ENCODE results near the gene XKR8.
"Not testable (repeated sequence)": the region's sequence is repeated elsewhere in the genome, so short reads cannot be mapped to it uniquely, and the experiment has no call there.

XKR8 gene

GRCh38 chr1:27993241-27993640, 33.5 kb downstream of the XKR8 start:
- no peak for DNase-seq

GRCh38 chr1:27994060-27994459, 34.3 kb downstream of the XKR8 start:
- DNase-seq = no peak

GRCh38 chr1:27994526-27994925, 34.8 kb downstream of the XKR8 start:
- DNase-seq = not testable (repeated sequence)

- no peak for DNase-seq
Measured at GRCh38 chr1:27999055-27999454, 39.3 kb downstream of the XKR8 start.

GRCh38 chr1:28002600-28002999, 42.8 kb downstream of the XKR8 start:
- no peak for DNase-seq

GRCh38 chr1:28003117-28003516, 43.3 kb downstream of the XKR8 start:
- DNase-seq = not testable (repeated sequence)

- DNase-seq = no peak
Measured at GRCh38 chr1:28010969-28011368, 51.2 kb downstream of the XKR8 start.
